Activated T-helper 2 cell treated with anti-CD3 and anti-CD28 coated beads, Interferon-gamma antibody, Interleukin-2, Interleukin-4, amounts not matched to agents 10 μg/mL and 5 μg/mL and 100 μg/mL, durations not matched to agents 14 hours and 24 hours and 36 hours (primary cell): ENCODE results near the gene MATN3. TPM values are rescaled to one million over a fixed set of nuclear protein-coding genes. Genes with fewer than 3 reads are reported as not detected.

Source experiments
- total RNA-seq: library from RNA; stranded (reverse); gene quantifications from 2 replicates; pipeline ENCODE4 v1.2.3, GENCODE V29; 2022

MATN3 gene
- total RNA-seq, 1 donor from 2014 or later, result not detected

Other genes starting within 250 kb of the MATN3 start
- gene TTC32, start 110.7 kb downstream of the MATN3 start, total RNA-seq, result 14.8 TPM in 2 replicates
- 7.5 and 7.6 TPM in 2 replicates for gene WDR35, start 22.6 kb downstream of the MATN3 start, total RNA-seq
- gene LAPTM4A, start 39.0 kb upstream of the MATN3 start, total RNA-seq, result 26.9 and 27.3 TPM in 2 replicates
- gene SDC1, start 212.5 kb upstream of the MATN3 start, total RNA-seq, result 0.59 and 0.62 TPM in 2 replicates